Measurements from ENCODE around the gene ERI3. TPM values are rescaled to one million over a fixed set of nuclear protein-coding genes. Genes with fewer than 3 reads are reported as not detected.

The ERI3 gene
- total RNA-seq, 1 experiment from 2014 or later, result 83.3 TPM

DNA sequence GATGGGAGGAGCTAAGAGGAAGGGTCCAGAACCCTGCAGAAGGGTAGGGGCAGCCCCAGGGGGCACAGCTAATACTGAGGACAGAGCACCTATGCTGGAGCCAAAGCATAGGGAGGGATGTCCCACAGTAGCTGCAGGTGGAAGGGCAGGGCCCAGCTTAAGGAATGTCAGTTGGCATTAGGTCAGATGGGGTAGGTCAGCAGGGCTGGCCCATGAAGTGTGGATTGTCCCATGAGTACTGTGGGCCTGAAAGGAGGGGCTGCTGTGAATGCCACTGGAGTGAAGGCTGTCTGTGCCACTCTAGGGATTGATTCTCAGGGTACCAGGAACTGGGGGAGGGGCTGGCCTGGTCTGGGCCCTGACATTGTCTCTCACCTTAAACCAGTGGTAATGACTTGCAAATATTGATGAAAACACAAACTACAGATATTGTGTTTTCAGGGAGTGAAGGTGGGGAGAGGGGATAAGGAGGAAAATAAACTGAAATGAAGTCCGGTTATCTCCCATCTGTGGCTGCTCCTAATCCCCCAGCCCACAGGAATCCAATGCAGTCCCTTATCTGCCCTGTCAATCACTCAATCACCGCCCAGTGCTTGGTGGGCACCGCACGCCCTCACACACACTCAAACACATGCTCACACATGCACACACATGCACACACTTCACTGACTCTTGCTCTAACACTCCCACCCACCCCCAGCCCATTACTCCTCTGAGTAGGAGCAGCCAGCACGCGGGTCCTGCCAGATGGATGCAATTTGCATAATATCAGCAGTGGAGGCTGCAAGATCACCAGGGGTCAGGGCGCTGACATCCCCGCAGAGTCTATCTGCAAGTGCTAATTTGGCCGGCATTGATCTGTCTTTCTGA, 114.0 kb downstream of the ERI3 start:
- no TSS peak for BruUV-seq (replicated peaks)
- Histone ChIP-seq H3K4me1 (ENCODE audit: control insufficient read depth, insufficient read depth, low read length) (no peaks in the 10 kb centered on the region; the same call in 1 of the 2 replicates), H3K27ac (ENCODE audit: low read length) (no peak overlapping the region), H3K9me3 (ENCODE audit: control insufficient read depth, insufficient read depth, low read depth, low read length) (no peaks in the 10 kb centered on the region), H3K36me3 (ENCODE audit: control insufficient read depth, insufficient read depth, low read length) (no peaks in the 10 kb centered on the region), H3K4me3 (ENCODE audit: low read depth in 2 of 2, low read length in 2 of 2) (no peak overlapping the region), H3K27me3 (ENCODE audit: control insufficient read depth, insufficient read depth, low read length) (no peaks in the 10 kb centered on the region)
- TF ChIP-seq, protein P1, sequence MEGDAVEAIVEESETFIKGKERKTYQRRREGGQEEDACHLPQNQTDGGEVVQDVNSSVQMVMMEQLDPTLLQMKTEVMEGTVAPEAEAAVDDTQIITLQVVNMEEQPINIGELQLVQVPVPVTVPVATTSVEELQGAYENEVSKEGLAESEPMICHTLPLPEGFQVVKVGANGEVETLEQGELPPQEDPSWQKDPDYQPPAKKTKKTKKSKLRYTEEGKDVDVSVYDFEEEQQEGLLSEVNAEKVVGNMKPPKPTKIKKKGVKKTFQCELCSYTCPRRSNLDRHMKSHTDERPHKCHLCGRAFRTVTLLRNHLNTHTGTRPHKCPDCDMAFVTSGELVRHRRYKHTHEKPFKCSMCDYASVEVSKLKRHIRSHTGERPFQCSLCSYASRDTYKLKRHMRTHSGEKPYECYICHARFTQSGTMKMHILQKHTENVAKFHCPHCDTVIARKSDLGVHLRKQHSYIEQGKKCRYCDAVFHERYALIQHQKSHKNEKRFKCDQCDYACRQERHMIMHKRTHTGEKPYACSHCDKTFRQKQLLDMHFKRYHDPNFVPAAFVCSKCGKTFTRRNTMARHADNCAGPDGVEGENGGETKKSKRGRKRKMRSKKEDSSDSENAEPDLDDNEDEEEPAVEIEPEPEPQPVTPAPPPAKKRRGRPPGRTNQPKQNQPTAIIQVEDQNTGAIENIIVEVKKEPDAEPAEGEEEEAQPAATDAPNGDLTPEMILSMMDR (IDR thresholded peaks at IDR 0.05), result no peak
- TF ChIP-seq SIN3A (IDR thresholded peaks at IDR 0.05; ENCODE audit: borderline replicate concordance, insufficient read depth, low read depth, low read length), result no peak
- TF ChIP-seq, protein P2, sequence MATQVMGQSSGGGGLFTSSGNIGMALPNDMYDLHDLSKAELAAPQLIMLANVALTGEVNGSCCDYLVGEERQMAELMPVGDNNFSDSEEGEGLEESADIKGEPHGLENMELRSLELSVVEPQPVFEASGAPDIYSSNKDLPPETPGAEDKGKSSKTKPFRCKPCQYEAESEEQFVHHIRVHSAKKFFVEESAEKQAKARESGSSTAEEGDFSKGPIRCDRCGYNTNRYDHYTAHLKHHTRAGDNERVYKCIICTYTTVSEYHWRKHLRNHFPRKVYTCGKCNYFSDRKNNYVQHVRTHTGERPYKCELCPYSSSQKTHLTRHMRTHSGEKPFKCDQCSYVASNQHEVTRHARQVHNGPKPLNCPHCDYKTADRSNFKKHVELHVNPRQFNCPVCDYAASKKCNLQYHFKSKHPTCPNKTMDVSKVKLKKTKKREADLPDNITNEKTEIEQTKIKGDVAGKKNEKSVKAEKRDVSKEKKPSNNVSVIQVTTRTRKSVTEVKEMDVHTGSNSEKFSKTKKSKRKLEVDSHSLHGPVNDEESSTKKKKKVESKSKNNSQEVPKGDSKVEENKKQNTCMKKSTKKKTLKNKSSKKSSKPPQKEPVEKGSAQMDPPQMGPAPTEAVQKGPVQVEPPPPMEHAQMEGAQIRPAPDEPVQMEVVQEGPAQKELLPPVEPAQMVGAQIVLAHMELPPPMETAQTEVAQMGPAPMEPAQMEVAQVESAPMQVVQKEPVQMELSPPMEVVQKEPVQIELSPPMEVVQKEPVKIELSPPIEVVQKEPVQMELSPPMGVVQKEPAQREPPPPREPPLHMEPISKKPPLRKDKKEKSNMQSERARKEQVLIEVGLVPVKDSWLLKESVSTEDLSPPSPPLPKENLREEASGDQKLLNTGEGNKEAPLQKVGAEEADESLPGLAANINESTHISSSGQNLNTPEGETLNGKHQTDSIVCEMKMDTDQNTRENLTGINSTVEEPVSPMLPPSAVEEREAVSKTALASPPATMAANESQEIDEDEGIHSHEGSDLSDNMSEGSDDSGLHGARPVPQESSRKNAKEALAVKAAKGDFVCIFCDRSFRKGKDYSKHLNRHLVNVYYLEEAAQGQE (IDR thresholded peaks at IDR 0.05; ENCODE audit: insufficient read depth in 1 of 2, low read depth in 2 of 2, low read length in 1 of 2), result no peak
- TF ChIP-seq TCF7L2 (IDR thresholded peaks at IDR 0.05; ENCODE audit: low read depth, low read length), result no peak
- no peak for TF ChIP-seq POLR2AphosphoS5 (IDR thresholded peaks at IDR 0.05; ENCODE audit: low read depth, low read length)
- ChIA-PET CTCF (no interaction called here), POLR2A (no interaction called here)
- DNase-seq (ENCODE audit: low read depth, low spot score) (no peak), ATAC-seq (no peak)
- intact Hi-C loops (cut with micrococcal nuclease; ENCODE audit: unreplicated experiment) (no loop called here), in situ Hi-C loops (cut with HindIII; ENCODE audit: low pct_unique_long_range_greater_than_20kb, low sequenced_read_pairs) (no loop called here)

DNA sequence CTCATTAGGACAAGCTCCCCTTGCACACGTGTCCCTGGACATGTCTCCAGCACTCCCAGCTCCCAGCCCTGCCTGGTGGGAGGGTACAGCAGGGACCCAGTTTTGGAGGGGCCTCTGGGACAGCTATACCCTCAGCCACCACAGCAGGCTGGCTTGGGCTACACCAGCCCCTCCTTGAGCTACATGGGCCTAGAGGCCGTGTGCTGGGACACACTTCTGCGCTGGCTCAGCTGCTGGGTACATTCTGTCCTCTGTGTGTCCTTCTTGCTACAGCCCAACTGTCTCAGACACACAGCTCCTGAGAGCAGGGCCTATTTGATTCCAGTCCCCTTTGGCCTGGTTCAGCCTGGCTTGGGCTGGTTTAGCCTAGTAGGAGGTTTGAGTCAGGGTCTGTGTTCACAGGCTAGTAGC, 115.1 kb downstream of the ERI3 start:
- Histone ChIP-seq H3K36me3 (ENCODE audit: control insufficient read depth, insufficient read depth, low read length) (no peaks in the 10 kb centered on the region), H3K4me3 (ENCODE audit: low read depth in 2 of 2, low read length in 2 of 2) (no peak overlapping the region), H3K9me3 (ENCODE audit: control insufficient read depth, insufficient read depth, low read depth, low read length) (no peaks in the 10 kb centered on the region), H3K4me1 (ENCODE audit: control insufficient read depth, insufficient read depth, low read length) (no peaks in the 10 kb centered on the region; the same call in 1 of the 2 replicates), H3K27ac (ENCODE audit: low read length) (no peak overlapping the region), H3K27me3 (ENCODE audit: control insufficient read depth, insufficient read depth, low read length) (no peaks in the 10 kb centered on the region)
- intact Hi-C loops (cut with micrococcal nuclease; ENCODE audit: unreplicated experiment) (no loop called here), in situ Hi-C loops (cut with HindIII; ENCODE audit: low pct_unique_long_range_greater_than_20kb, low sequenced_read_pairs) (no loop called here)
- ChIA-PET CTCF (no interaction called here), POLR2A (no interaction called here)
- no TSS peak for BruUV-seq (replicated peaks)
- TF ChIP-seq SIN3A (IDR thresholded peaks at IDR 0.05; ENCODE audit: borderline replicate concordance, insufficient read depth, low read depth, low read length) (no peak), POLR2AphosphoS5 (IDR thresholded peaks at IDR 0.05; ENCODE audit: low read depth, low read length) (no peak), TCF7L2 (IDR thresholded peaks at IDR 0.05; ENCODE audit: low read depth, low read length) (no peak)
- TF ChIP-seq, protein P1 (IDR thresholded peaks at IDR 0.05), result no peak
- TF ChIP-seq, protein P2 (IDR thresholded peaks at IDR 0.05; ENCODE audit: insufficient read depth in 1 of 2, low read depth in 2 of 2, low read length in 1 of 2), result no peak
- ATAC-seq (no peak), DNase-seq (ENCODE audit: low read depth, low spot score) (no peak)
